Neural progenitor cell (in vitro differentiated cells): Measurements from ENCODE around the gene MRO. TPM values are rescaled to one million over a fixed set of nuclear protein-coding genes. Genes with fewer than 3 reads are reported as not detected.

Source experiments
- DNase-seq: peaks from one replicate; pipeline ENCODE4 v3.0.0-alpha.2; 2016; ENCODE audit warnings: low spot score
- H2AFZ ChIP-seq: fragments of 200-600 bp; sonication (generic); replicated peaks from 2 replicates; pipeline ENCODE4 v1.6.1; 2016; ENCODE audit warnings: antibody characterized with exemption
- H3F3A ChIP-seq: fragments of 200-600 bp; sonication (generic); 2 replicates; pipeline ENCODE4 v1.6.1; 2016; ENCODE audit warnings: antibody characterized with exemption, low read depth
- H3K27ac ChIP-seq: fragments of 200-600 bp; sonication (generic); 2 replicates; pipeline ENCODE4 v1.5.1; 2016; ENCODE audit warnings: mild to moderate bottlenecking
- H3K27me3 ChIP-seq: fragments of 200-600 bp; sonication (generic); 2 replicates; pipeline ENCODE4 v1.6.1; 2016; ENCODE audit warnings: mild to moderate bottlenecking, moderate library complexity
- H3K36me3 ChIP-seq: fragments of 200-600 bp; sonication (generic); 2 replicates; pipeline ENCODE4 v1.5.1; 2016
- H3K4me1 ChIP-seq: fragments of 200-600 bp; sonication (generic); 2 replicates; pipeline ENCODE4 v1.6.1; 2016; ENCODE audit warnings: mixed run types
- H3K4me2 ChIP-seq: fragments of 200-600 bp; sonication (generic); 2 replicates; pipeline ENCODE4 v1.6.1; 2016
- H3K4me3 ChIP-seq: fragments of 200-600 bp; sonication (generic); 2 replicates; pipeline ENCODE4 v1.5.1; 2016
- H3K79me2 ChIP-seq: fragments of 200-600 bp; sonication (generic); 2 replicates; pipeline ENCODE4 v1.6.1; 2016; ENCODE audit warnings: low read depth
- H3K9ac ChIP-seq: fragments of 200-600 bp; sonication (generic); 2 replicates; pipeline ENCODE4 v1.6.1; 2016
- H3K9me3 ChIP-seq: fragments of 200-600 bp; sonication (generic); 2 replicates; pipeline ENCODE4 v1.5.1; 2016; ENCODE audit warnings: low read depth
- H4K20me1 ChIP-seq: fragments of 200-600 bp; sonication (generic); 2 replicates; pipeline ENCODE4 v1.6.1; 2016; ENCODE audit warnings: low read depth
- H3K27ac Mint-ChIP-seq: 3 replicates; pipeline ENCODE4 v1.8.0; 2021; ENCODE audit warnings: mixed read lengths
- H3K27me3 Mint-ChIP-seq: 2 replicates; pipeline ENCODE4 v1.8.0; 2022; ENCODE audit warnings: low read depth, mild to moderate bottlenecking, inconsistent platforms, moderate library complexity, mixed read lengths; ENCODE audit not compliant: insufficient read depth
- H3K36me3 Mint-ChIP-seq: 3 replicates; pipeline ENCODE4 v1.8.0; 2021; ENCODE audit warnings: mixed read lengths
- H3K4me1 Mint-ChIP-seq: 3 replicates; pipeline ENCODE4 v1.8.0; 2021; ENCODE audit warnings: mixed read lengths
- H3K4me3 Mint-ChIP-seq: 3 replicates; pipeline ENCODE4 v1.8.0; 2021; ENCODE audit warnings: mild to moderate bottlenecking, moderate library complexity, mixed read lengths
- H3K9me3 Mint-ChIP-seq: 3 replicates; pipeline ENCODE4 v1.8.0; 2020; ENCODE audit warnings: mixed read lengths
- EZH2 ChIP-seq: fragments of 200-600 bp; sonication (generic); IDR thresholded peaks from 2 replicates; pipeline ENCODE4 v1.6.1; 2017; ENCODE audit warnings: antibody characterized with exemption, mild to moderate bottlenecking, moderate library complexity
- EZH2phosphoT487 ChIP-seq: fragments of 200-600 bp; sonication (generic); IDR thresholded peaks from 2 replicates; pipeline ENCODE4 v1.6.1; 2017; ENCODE audit warnings: antibody characterized with exemption
- total RNA-seq: library from RNA; depleted of rRNA; stranded (reverse); fragments of >200 nt; gene quantifications from 2 replicates; pipeline ENCODE4 v1.2.3, GENCODE V29; 2015; ENCODE audit warnings: low replicate concordance
- TF ChIP-seq, protein P1 (sequence below): fragments of 200-600 bp; sonication (generic); IDR thresholded peaks from 2 replicates; pipeline ENCODE4 v1.5.1; 2017; ENCODE audit warnings: antibody characterized with exemption, mild to moderate bottlenecking

MRO gene
- total RNA-seq, 1 donor from 2014 or later = not detected

DNA sequence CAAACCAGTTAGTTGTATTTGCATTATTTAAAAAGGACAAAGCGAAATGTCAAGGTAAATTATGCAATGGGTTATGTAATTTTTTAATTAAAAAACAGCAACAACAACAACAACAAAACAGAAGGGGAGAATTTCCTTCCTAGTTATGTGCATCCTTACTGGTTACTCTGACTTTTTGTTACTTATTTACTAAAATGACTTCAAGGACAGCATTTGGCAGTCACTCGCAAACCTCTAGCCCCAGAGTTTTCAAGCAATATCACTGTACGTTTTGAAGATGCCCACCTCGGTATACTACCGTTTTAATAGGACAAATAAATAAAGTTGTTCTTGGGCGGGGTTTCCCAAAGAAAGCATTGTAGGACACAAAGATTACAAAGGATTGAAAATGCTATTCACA lies 24.7 kb upstream of the MRO start:
- Histone ChIP-seq H3K4me2 (no peak overlapping the region), H3K4me1 (no peaks in the 10 kb centered on the region), H3K27me3 (no peaks in the 10 kb centered on the region), H3K27ac (no peak overlapping the region), H4K20me1 (no peaks in the 10 kb centered on the region), H3K9me3 (no peaks in the 10 kb centered on the region), H3K4me3 (no peak overlapping the region), H3F3A (no peaks in the 10 kb centered on the region), H3K79me2 (no peaks in the 10 kb centered on the region), H2AFZ (no peak overlapping the region), H3K9ac (no peak overlapping the region), H3K36me3 (no peaks in the 10 kb centered on the region)
- no peak for DNase-seq
- Mint-ChIP-seq H3K36me3 (no peaks in the 10 kb centered on the region), H3K4me3 (no peak overlapping the region), H3K27ac (no peak overlapping the region), H3K4me1 (no peaks in the 10 kb centered on the region), H3K27me3 (peaks cover 2% of the 10 kb centered on the region), H3K9me3 (no peaks in the 10 kb centered on the region)
- TF ChIP-seq, protein P1, sequence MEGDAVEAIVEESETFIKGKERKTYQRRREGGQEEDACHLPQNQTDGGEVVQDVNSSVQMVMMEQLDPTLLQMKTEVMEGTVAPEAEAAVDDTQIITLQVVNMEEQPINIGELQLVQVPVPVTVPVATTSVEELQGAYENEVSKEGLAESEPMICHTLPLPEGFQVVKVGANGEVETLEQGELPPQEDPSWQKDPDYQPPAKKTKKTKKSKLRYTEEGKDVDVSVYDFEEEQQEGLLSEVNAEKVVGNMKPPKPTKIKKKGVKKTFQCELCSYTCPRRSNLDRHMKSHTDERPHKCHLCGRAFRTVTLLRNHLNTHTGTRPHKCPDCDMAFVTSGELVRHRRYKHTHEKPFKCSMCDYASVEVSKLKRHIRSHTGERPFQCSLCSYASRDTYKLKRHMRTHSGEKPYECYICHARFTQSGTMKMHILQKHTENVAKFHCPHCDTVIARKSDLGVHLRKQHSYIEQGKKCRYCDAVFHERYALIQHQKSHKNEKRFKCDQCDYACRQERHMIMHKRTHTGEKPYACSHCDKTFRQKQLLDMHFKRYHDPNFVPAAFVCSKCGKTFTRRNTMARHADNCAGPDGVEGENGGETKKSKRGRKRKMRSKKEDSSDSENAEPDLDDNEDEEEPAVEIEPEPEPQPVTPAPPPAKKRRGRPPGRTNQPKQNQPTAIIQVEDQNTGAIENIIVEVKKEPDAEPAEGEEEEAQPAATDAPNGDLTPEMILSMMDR = no peak
- TF ChIP-seq EZH2 (no peak), EZH2phosphoT487 (no peak)

DNA sequence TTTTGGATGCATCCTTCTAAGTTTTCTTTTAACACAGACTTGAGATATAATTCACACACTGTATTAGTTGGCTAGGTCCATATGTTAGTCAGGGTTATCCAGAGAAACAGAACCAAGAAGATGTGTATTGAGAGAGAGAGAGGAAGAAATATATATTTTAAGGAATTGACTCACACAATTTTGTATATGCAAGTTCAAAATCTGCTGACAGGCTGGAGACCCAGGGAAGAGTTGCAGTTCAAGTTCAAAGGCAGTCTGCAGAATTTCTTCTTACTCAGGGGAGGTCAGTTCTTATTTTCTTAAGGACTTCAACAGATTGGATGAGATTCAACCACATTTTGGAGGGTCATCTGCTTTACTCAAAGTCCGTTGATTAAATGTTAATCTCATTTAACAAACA lies 23.0 kb upstream of the MRO start:
- Histone ChIP-seq H3K9ac (no peak overlapping the region), H3K4me1 (no peaks in the 10 kb centered on the region), H3K36me3 (no peaks in the 10 kb centered on the region), H3K27me3 (no peaks in the 10 kb centered on the region), H3K9me3 (no peaks in the 10 kb centered on the region), H3K79me2 (no peaks in the 10 kb centered on the region), H3K27ac (no peak overlapping the region), H2AFZ (no peak overlapping the region), H3K4me2 (no peak overlapping the region), H3F3A (no peaks in the 10 kb centered on the region), H4K20me1 (no peaks in the 10 kb centered on the region), H3K4me3 (no peak overlapping the region)
- H3K9me3 Mint-ChIP-seq = no peaks in the 10 kb centered on the region
- DNase-seq = no peak
- no peaks in the 10 kb centered on the region for H3K4me1 Mint-ChIP-seq
- peaks cover 2% of the 10 kb centered on the region for H3K27me3 Mint-ChIP-seq
- H3K27ac Mint-ChIP-seq = no peak overlapping the region
- no peak overlapping the region for H3K4me3 Mint-ChIP-seq
- TF ChIP-seq EZH2 = no peak
- TF ChIP-seq, protein P1 = no peak
- no peak for TF ChIP-seq EZH2phosphoT487
- no peaks in the 10 kb centered on the region for H3K36me3 Mint-ChIP-seq

DNA sequence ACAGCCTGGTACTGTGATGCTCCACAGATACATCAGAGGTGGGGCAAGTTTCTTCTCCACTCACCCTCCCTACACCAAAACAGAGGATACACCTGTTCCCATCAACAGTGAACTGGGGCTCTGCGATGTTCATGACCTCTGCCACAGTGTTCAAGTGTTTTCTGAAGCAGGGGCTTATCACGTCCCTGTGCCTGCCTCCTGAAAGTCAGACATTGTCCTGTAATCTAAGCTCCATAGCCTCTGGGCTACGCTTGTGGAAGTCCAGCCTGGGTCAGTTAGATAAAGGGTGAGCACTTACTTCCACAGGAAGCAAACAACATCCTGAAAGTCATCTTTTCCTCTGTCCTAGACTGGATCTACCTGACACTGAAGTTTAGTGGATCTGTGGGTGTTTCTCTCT lies 20.2 kb upstream of the MRO start:
- Histone ChIP-seq H3K27me3 (no peaks in the 10 kb centered on the region), H3K4me1 (no peaks in the 10 kb centered on the region), H3K4me3 (no peak overlapping the region), H3K79me2 (no peaks in the 10 kb centered on the region), H3K27ac (no peak overlapping the region), H3K9me3 (no peaks in the 10 kb centered on the region), H4K20me1 (no peaks in the 10 kb centered on the region), H3K36me3 (no peaks in the 10 kb centered on the region), H3F3A (no peaks in the 10 kb centered on the region), H3K9ac (no peak overlapping the region), H2AFZ (no peak overlapping the region), H3K4me2 (no peak overlapping the region)
- no peaks in the 10 kb centered on the region for H3K4me1 Mint-ChIP-seq
- no peak overlapping the region for H3K4me3 Mint-ChIP-seq
- no peaks in the 10 kb centered on the region for H3K9me3 Mint-ChIP-seq
- no peak overlapping the region for H3K27ac Mint-ChIP-seq
- TF ChIP-seq EZH2 = no peak
- TF ChIP-seq, protein P1 = no peak
- TF ChIP-seq EZH2phosphoT487 = no peak
- no peaks in the 10 kb centered on the region for H3K36me3 Mint-ChIP-seq
- no peak for DNase-seq
- peaks cover 2% of the 10 kb centered on the region for H3K27me3 Mint-ChIP-seq

DNA sequence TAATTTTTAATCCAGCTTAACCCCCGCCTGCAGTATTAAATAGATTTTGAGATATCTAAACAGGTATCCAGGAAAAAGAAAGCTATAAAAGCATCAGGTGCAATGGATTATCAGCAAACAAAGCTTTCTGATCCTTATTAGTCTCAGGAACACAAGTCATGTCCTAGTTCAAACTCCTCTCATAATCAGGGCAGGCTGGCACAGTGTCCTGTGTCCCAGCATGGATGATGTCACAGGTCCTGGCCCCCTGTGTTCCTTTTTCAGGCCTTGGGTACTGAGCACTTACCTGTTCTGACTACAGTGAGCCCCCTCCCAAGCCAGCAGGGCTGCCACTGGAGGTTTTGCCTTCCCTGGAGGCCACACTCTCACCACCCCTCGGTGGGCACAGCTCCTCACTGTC lies 19.5 kb upstream of the MRO start:
- Histone ChIP-seq H3K4me1 (no peaks in the 10 kb centered on the region), H2AFZ (no peak overlapping the region), H3K9me3 (no peaks in the 10 kb centered on the region), H3K9ac (no peak overlapping the region), H3K27me3 (no peaks in the 10 kb centered on the region), H3K27ac (no peak overlapping the region), H3K4me2 (no peak overlapping the region), H3K79me2 (no peaks in the 10 kb centered on the region), H3F3A (no peaks in the 10 kb centered on the region), H3K36me3 (no peaks in the 10 kb centered on the region), H4K20me1 (no peaks in the 10 kb centered on the region), H3K4me3 (no peak overlapping the region)
- H3K27me3 Mint-ChIP-seq = peaks cover 2% of the 10 kb centered on the region
- H3K4me3 Mint-ChIP-seq = no peak overlapping the region
- H3K27ac Mint-ChIP-seq = no peak overlapping the region
- no peaks in the 10 kb centered on the region for H3K9me3 Mint-ChIP-seq
- no peaks in the 10 kb centered on the region for H3K36me3 Mint-ChIP-seq
- TF ChIP-seq EZH2phosphoT487 (no peak), EZH2 (no peak)
- TF ChIP-seq, protein P1 = no peak
- no peaks in the 10 kb centered on the region for H3K4me1 Mint-ChIP-seq
- DNase-seq = no peak
